B cell (primary cell): ENCODE data around the gene PPARD.

ENCODE experiments used
- EZH2 ChIP-seq: IDR thresholded peaks from 2 replicates; pipeline ENCODE4 v1.6.1; 2012; ENCODE audit warnings: borderline replicate concordance, low read depth, mild to moderate bottlenecking, moderate library complexity, low read length; ENCODE audit not compliant: insufficient read depth, poor library complexity, severe bottlenecking
- TF ChIP-seq, protein P1 (sequence below): fragments of 200-600 bp; IDR thresholded peaks from one replicate; pipeline ENCODE4 v1.8.0; 2022; ENCODE audit warnings: antibody characterized with exemption, mild to moderate bottlenecking

DNA sequence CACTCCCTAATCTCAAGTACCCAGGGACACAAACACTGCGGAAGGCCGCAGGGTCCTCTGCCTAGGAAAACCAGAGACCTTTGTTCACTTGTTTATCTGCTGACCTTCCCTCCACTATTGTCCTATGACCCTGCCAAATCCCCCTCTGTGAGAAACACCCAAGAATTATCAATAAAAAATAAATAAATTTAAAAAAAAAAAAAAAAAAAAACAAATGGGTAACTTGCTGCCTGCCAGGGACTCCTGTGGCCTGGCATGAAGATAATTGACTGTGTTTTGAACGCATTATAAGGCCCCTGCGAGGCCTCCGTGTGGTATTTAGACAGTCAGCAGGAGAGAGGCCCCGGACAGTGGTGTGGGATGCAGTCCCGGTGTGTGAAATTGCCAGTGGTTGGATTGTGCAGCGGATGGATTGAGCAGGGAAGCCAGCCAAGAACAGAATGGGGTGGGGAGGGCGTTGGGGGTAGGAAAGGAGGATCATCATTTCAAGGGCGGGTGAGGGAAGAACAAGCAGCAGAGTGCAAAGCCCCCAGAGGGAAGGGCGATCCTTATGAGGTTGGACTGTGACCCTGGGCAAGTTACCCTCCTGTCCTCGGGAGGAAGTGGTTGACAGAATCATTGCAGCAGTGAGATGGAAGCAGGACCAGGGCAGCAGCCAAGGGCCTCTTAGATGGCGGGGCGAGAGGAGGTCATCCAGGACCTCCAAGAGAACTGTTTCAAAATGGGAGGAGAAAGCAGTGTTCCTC lies 43.3 kb downstream of the PPARD start:
- TF ChIP-seq, protein P1, sequence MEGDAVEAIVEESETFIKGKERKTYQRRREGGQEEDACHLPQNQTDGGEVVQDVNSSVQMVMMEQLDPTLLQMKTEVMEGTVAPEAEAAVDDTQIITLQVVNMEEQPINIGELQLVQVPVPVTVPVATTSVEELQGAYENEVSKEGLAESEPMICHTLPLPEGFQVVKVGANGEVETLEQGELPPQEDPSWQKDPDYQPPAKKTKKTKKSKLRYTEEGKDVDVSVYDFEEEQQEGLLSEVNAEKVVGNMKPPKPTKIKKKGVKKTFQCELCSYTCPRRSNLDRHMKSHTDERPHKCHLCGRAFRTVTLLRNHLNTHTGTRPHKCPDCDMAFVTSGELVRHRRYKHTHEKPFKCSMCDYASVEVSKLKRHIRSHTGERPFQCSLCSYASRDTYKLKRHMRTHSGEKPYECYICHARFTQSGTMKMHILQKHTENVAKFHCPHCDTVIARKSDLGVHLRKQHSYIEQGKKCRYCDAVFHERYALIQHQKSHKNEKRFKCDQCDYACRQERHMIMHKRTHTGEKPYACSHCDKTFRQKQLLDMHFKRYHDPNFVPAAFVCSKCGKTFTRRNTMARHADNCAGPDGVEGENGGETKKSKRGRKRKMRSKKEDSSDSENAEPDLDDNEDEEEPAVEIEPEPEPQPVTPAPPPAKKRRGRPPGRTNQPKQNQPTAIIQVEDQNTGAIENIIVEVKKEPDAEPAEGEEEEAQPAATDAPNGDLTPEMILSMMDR: no peak
- TF ChIP-seq EZH2: no peak
